ENCODE data around the gene C17orf100.
A peak's percentile ranks its signal among the peaks of the same experiment; 100 is the strongest.

Gene C17orf100

DNA sequence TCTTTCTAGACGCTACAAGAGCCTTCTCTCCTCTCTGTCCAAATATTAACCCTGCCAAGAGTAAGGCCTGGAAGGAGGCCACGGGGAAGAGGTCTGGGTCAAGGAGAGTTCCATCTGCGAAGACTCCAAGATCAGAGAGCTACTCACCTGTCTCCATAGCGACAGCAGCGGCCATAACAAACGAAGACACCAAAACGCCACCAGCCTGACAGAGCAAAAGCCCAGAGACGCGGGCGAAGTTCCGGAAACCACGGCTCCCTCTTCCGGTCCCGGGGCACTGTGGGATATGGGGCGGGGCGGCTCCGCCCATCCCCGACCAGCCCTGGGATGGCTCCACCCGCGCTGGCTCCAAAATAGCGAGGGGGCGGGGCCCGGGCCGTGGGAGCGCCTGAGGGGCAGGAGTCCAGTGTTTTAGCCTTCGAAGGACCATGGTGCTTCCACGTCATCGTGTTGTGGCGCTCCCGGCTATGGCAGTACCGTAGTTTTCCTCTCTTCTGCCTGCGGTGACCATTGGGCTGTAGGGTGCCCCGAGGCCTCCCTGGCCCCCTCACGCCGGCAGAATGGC is at the start of gene C17orf100, which contains the start of gene MED31:
C17orf100 (plus strand) TSS at position 409 of the 565 bp plus-strand sequence; CDS start at position 561, 152 bp downstream.
MED31 (minus strand) TSS at position 252 of the 565 bp plus-strand sequence; CDS start at position 175, 77 bp downstream.
- peak; percentile 92 to 95 (median 94) for DNase-seq (ENCODE audit: low read depth in 2 of 3, low spot score in 1 of 3)

DNA sequence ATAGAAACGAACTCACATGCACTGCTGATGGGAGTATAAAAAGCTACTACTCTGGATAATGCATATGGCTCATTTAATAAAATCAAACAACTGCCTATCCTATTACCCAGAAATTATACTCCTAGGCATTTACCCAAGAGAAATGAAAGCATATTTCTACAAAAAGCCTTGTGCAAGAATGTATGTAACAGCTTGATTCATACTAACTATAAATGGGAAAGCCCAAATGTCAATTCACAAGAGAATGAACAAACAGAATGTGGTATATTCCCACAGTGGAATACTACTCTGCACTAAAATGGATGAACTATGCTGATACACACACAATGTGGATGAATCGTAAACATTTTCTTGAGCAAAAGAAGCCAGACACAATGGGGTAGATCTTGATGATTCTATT is 49.4 kb upstream of the C17orf100 start:
- DNase-seq (ENCODE audit: low read depth in 2 of 3, low spot score in 1 of 3), result no peak

DNA sequence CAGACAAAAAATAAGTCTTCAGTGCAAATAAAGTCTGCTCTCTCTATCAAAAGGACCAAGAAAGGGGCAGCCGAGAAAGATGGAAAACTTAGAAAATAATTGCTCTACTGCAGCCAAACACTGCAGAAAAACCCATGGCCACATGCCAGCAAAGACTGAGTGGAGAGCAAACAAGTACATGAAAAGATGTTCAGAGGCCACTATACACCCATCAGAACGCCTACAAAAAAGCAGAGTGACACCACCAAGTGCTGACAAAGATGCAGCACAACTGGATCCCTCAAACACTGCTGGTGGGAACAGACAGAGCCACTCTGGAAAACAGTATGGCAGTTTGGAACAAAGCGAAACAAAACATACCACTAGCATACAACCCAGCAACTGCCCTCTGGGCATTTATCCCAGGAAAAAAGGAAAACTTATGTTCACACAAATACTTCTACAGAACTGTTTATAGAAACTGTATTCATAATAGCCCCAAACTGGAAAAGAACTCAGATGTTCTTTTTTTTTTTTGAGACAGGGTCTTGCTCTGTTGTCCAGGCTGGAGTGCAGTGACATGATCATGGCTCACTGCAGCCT is 47.7 kb upstream of the C17orf100 start:
- DNase-seq (ENCODE audit: low read depth in 2 of 3, low spot score in 1 of 3), result no peak

DNA sequence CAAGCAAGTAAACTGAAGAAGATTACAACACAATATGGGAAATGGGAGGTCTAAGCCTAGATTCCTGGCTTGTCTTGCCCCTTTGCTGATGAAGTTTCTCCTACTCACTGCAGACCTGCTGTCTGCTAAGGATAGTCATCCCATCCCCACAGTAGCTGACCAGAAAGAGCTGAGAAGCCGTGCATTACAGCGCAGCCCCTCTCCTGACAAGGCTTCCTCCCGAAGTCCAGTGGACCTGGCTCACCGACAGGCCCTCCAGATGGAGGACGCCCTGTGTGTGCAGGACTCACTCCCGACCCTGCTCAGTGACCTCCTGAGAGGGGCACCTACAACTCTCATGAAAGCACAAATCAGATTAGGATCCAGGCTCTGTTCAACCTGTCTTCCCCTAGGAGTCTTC is 46.4 kb upstream of the C17orf100 start:
- DNase-seq (ENCODE audit: low read depth in 2 of 3, low spot score in 1 of 3), result no peak

DNA sequence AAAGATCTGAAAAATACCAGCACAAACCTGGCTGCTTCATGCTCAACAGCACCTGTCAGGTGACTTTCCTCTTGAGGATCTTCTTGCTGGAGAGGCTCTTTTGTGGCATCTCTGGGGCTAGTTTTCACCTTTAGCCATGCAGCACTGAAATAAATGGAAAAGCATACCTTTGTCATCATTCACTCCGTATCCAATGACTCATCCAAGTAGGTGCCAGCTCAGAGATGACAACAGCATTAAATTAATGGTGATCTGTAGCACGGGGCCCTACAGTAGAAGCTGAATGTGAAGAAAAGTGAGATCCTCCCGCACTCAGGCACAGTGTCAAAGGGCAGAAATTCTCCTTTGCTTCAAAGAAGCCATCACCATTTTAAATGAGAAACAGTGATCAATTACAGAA is 43.2 kb upstream of the C17orf100 start:
- DNase-seq (ENCODE audit: low read depth in 2 of 3, low spot score in 1 of 3), result no peak

DNA sequence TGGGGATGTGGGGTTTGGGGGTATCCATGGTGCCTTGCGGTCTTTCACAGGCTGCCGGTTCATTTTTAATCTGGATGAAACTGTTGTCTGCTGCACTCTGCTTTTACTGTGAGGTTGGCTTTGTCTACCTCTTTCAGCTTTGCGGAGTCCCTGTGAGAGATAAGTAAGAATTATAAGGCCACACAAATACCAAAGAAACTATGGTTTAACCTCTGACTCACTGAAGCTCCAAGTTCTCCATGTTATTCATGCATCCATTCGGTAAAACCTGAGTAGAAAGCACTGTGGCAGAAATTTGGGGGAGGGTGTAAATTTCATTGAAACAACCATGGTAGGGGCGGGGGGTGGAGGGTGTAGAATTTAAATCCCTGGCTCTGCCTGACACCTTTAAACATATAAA is 41.6 kb upstream of the C17orf100 start:
- DNase-seq (ENCODE audit: low read depth in 2 of 3, low spot score in 1 of 3), result no peak

DNA sequence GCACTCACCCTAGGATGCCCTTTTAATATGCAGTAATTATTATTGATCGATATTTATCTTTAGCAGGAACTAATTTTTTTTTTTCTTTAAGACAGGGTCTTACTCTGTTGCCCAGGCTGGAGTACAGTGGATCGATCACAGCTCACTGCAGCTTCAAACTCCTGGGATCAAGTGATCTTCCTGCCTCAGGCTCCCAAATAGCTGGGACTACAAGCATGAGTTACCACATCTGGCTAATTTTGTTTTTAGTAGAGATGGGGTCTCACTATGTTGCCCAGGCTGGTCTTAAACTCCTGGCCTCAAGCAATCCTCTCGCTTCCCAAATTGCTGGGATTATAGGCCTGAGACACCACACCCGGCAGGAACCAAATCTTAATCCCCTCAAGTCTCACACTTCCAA is 40.3 kb upstream of the C17orf100 start:
- DNase-seq (ENCODE audit: low read depth in 2 of 3, low spot score in 1 of 3), result no peak

DNA sequence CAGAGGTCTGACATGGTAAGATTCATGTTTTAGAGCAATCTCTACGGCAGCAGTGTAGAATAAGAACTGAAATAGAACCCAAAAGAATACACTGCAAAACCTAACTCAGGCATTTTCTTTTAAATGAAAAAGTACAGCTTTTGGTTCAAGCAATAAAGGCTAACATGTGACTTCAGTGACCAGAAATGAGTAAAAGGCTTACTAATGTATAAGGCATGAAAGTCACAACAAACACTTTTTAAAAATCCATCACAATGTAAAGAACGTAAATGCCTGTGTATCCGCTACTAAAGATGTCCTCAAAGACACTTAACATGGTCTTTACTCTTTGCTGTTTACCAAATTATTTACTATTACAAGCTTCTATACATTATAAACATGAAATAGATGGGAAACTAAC is 27.6 kb upstream of the C17orf100 start:
- DNase-seq (ENCODE audit: low read depth in 2 of 3, low spot score in 1 of 3), result no peak

DNA sequence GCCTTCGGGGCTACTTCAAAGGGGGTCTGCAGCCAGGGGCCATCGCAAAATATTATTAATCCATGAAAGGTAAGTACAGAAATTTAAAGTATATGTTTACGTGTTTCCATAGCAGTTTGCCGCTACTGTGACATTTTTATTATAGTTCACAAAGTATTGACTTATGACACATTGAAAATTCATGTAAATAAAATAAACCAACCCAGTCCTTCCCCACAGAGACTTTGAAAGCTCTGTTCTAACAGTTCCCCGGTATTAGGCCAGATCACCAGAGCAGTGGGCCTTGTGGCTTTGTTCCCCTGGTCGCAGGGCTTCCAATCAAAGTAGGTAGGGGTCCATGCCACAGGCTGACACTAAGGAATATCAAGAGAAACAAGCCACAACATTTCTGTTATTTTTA is 24.9 kb upstream of the C17orf100 start:
- DNase-seq (ENCODE audit: low read depth in 2 of 3, low spot score in 1 of 3), result no peak

DNA sequence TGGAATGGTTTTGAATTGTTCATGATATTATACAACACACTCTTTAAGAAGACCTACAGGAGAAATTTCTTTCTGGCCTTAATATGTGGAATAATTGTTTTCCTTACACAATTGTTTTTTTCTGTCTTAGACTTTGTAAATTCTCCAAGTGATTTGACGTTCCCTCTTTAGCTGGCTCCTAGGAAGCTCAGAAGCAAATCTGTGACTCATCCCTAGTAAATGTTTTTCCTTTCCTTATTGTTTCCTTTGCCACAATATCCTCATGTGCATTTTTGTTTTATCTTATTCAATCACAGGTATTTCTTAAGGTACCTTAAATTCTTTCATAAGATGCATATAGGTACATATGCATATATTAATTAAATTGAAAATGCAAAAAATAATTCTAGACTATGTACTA is 24.5 kb upstream of the C17orf100 start:
- DNase-seq (ENCODE audit: low read depth in 2 of 3, low spot score in 1 of 3), result no peak

DNA sequence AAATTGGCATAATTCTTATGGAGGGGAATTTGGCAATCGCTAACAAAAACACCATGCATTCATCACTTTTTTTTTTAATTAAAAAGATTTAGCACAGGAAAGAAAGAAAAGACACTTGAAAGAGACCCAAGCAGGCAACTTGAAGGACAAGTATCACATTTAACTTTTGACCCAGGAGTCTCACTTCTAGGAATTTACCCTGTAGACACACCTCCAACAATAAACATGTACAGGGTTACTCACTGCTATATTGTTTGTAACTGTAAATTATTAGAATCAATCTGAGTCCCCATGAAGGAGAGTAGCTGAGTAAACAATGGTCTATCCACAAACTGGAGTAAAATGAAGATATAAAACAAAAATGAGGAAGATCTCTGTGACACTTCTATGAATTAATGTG is 21.2 kb upstream of the C17orf100 start:
- no peak for DNase-seq (ENCODE audit: low read depth in 2 of 3, low spot score in 1 of 3)

DNA sequence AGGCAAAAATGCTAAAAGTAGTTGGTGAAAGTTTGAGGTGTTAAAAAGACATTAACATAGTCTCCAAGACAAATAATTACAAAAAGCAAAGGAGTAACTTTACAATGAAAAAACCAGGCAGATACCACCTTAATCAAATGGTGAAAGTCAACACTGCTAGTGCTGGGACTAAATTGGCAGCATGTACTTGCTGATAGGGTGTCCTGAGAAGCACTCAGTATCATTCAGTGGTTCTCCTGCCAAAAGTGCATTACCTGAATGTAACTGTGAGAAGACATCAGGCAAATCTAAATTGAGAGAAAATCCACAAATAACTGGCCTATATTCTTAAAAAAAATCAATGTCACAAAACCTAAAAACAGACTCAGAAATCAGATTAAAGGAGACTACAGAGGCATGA is 19.0 kb upstream of the C17orf100 start:
- no peak for DNase-seq (ENCODE audit: low read depth in 2 of 3, low spot score in 1 of 3)

DNA sequence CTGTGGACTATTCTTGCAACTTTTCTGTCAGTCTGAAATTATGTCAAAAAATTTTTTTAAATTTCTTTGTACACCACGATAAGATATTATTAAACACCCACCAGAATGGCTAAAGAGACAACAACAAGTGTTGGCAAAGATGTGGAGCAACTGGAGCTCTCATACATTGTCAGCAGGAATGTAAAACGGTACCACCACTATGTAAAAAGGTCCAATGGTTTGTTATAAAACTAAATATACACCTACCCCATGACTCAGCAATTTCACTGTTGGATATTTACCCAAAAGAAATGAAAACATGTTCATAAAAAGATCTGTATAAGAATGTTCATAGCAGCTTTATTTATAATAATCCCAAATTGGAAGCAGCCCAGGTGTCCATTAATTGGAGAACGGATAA is 18.3 kb upstream of the C17orf100 start:
- DNase-seq (ENCODE audit: low read depth in 2 of 3, low spot score in 1 of 3), result no peak

DNA sequence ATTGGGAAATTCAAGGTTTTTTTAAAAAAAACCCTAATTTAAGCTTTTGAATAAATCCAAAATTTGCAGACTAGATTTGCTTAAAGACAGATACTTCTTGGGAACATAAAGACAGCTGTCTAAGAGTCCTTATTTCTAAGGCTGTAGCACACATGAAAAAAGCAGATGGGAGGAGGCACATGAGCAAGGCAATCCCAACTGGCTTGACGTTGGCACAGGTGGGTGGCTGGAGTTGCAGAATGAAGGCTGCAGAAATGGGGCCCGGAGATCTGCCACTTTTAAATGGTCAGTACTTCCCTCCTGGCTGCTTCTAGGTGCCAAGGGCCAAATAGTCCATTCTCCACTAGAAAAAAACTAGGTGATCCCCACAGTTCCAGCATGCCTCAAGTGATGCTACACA is 15.5 kb upstream of the C17orf100 start:
- DNase-seq (ENCODE audit: low read depth in 2 of 3, low spot score in 1 of 3), result no peak

DNA sequence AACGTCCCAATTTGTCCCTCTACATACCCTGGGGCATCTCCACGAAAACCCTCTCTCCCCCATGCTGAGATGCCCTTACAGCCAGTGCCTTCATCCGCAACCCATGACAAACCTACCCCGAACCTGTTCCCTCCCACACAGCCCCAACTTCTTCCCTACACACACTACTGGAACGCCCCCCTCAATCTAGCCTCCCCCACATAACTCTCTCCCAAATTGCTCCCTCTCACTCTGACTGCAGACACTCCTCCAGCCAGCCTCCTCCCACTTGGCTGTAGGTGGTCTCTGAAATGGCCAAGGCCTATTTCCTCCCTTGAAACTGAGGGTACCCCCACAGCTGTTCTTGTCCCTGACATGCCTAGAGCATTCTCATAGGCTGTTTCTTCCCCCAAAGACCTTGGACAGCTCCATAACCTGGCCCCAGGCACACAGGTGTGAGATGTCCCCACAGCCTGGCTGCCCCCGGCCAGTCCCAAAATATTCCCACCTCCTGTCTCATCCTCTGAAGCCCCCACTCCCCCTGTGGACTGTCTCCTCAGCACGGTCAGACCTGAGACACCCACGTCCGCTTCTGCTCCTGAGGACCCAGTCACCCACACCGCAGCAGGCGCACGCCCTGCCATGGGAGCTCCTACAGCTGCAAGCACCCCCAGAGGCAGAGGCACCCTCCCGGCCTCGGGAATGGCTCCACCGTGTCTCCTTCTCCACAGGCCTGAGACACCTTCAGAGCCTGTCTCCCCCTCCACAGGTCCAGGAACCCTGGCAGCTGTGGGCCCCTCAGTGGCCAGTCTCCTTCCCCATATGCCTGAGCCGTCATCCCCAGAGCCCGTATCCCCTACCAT is 14.7 kb upstream of the C17orf100 start:
- no peak for DNase-seq (ENCODE audit: low read depth in 2 of 3, low spot score in 1 of 3)

DNA sequence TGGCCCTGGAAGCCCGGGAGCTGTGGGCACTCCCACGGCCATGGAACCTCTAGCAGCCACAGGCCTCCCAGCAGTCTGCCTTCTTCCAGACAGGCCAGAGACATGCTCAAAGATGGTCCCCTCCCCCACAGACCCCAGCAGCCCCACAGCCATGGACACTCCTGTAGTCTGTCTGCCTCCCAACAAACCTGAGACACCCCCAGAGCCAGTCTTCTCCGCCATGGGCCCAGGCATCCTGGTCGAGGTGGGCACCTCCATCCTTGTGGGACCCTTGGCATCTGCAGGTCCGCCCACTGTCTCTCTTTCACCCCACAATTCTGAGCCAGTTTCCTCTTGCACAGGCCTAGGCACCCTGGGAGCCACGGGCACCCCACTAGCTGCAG is 14.1 kb upstream of the C17orf100 start:
- no peak for DNase-seq (ENCODE audit: low read depth in 2 of 3, low spot score in 1 of 3)

DNA sequence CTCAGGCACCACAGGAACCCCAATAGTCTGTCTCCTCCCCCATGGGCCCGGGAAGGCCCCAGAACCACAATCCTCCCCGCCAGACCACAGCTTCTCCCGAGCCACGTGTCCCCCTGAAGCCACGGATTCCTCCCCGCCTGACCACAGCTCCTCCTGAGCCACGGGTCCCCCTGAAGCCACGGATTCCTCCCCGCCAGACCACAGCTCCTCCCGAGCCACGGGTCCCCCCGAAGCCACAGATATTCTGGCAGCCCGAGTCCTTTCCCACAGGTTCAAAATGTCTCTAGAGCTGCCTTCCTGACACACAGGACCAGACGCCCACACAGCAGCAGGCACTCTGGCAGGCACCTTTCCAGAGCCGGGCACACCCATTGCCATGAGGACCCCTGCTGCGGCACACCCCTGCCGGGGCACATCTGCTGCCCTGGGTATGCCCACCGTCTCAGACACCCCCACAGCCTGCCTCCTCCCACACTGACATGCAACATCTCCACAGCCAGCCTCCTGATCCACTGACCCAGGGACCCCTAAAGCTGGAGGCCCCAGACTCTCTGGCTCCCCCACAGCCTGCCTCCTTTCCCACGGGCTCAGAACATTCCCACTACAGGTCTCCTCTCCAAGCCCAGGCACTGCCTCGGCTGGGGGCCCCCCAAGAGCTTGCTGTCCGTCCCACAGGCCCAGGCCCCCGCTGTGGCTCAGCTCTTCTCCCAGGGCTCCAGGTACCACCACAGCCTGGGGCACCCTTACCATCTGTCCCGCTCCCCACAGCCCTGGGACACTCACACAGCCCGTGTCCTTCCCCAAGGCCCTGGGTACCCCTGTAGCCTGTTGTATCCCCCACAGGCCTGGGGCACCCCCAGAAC is 13.3 kb upstream of the C17orf100 start:
- DNase-seq (ENCODE audit: low read depth in 2 of 3, low spot score in 1 of 3), result no peak

DNA sequence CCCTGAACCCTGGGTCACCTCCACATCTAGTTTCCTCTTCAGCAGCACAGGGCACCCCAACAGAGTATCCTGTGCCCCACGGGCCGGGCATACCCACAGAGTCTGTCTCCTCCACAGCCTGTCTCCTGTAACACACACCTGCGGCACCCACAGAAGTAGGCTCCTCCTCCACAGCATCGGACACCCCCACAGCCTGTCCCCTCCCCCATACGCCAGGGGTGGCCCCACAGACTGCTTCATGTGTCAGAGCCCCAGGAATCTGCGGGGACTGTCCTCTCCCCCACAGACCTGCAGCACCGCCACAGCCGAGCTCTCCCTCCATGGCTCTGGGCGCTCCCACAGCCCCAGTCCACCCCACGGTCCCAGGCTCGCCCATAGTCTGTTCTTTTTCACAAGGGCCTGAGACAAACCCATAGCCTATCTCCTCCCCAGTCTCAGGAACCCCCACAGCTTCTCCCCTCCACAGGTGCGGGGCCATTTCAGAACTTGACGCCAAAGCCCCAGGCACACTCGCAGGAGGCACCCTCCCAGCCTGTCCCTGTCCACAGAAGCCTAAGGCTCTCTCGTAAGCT is 12.5 kb upstream of the C17orf100 start:
- no peak for DNase-seq (ENCODE audit: low read depth in 2 of 3, low spot score in 1 of 3)

DNA sequence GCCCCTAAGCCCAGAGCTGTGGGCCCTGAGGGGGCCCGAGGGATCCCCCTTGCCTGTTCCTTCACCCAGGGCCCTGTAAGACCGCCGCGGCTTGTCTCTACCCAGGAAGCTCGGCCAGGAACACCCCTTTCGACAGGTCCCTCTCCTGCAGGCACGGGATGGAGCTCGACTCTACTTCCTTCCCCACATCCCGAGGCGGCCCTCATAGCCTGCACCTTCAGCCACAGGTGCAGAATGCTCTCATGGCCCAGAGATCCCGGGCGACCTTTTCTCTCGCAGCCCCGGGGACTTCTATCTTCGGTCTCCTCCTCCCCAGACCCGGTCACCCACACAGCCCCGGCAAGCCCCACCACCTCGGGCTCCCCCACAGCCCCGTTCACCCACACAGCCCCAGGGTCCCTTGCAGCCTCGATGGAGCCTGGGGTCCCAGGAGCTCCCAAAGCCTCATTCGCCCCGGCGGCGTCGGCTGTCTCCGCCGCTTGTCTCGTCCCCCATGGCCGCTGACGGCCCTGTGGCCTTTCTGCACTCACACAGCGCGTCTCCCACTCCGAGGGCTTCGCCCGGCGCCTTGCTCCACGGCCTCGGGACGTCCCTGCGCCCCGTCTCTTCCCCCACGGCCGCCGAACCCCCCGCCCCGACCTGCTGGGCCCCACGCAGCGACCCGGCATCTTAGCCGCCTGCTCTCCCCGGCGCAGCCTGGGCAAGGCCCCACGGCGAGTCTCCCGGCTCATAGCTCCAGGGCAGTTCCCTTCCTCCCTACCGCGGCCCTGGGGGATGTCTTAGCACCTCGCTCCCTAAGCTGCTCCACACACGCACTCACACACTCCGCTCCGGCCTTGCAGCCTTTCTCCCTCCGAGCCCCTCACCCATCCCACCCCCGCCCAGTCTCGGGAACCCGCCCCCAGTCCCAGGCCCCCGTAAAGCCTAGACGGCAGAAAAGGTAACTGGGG is 11.7 kb upstream of the C17orf100 start:
- DNase-seq (ENCODE audit: low read depth in 2 of 3, low spot score in 1 of 3), result peak in 1 of 3 donors; percentile 26

All from stimulated activated CD4-positive, alpha-beta T cell treated with anti-CD3 and anti-CD28 coated beads, Interleukin-12 subunit alpha, Interleukin-12 subunit beta, amount 100 ng/mL, for 48 hours (primary cell).